ENCODE measurements around the gene SGSM2.

SGSM2 gene

DNA sequence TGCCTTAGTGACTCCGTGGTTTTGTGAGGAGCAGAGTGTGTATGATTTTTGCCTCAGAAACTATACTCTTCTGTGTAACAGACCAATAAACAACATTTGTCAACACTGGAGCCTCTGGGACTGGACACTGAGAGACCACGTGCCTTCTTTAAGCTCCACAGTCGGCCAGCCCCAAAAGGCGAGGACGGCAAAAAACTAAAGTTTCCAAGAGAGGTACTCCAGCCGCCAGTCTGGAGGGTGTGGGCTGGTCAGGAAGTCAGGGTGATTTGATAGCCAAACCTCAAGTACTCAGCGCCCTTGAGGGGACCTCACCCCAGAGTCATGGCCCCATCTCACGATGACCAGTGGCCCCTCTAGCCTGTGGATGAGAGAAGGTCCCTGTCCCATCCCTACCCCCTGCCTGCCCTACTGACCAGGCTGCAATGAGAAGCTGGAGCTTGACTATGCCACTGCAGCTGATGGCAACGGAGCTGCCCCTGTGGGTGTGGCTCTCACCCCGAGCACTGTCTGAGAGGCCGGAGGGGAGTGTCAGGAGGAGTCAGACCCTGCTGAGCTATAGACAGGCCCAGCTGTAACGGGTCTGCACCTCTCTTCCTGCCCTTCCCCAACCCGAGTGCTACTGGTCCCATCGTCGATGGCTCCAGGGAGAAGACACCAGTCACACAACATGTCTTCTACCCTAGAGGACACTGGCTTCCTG lies 43.8 kb downstream of the SGSM2 start:
- DNase-seq (ENCODE audit: low read depth in 1 of 2, low spot score in 1 of 2), result no peak
- Histone ChIP-seq H3K27ac (replicated peaks) (no peak overlapping the region), H3K27me3 (ENCODE audit: insufficient read depth, poor library complexity, severe bottlenecking) (no peaks in the 10 kb centered on the region), H3K4me3 (replicated peaks; ENCODE audit: insufficient read depth, low read length) (no peak overlapping the region)
- TF ChIP-seq CTCF (IDR thresholded peaks at IDR 0.05; ENCODE audit: insufficient read depth, low read length), result no peak

- no peak for DNase-seq (ENCODE audit: low read depth in 1 of 2, low spot score in 1 of 2)
- Histone ChIP-seq H3K27me3 (ENCODE audit: insufficient read depth, poor library complexity, severe bottlenecking) (no peaks in the 10 kb centered on the region), H3K27ac (replicated peaks) (no peak overlapping the region), H3K4me3 (replicated peaks; ENCODE audit: insufficient read depth, low read length) (no peak overlapping the region)
- TF ChIP-seq POLR2AphosphoS5 (IDR thresholded peaks at IDR 0.05; ENCODE audit: low read depth), result no peak
- TF ChIP-seq GABPA (IDR thresholded peaks at IDR 0.05; ENCODE audit: low read depth), result no peak
- no peak for TF ChIP-seq CTCF (IDR thresholded peaks at IDR 0.05; ENCODE audit: insufficient read depth, low read length)
- TF ChIP-seq SPI1 (IDR thresholded peaks at IDR 0.05; ENCODE audit: borderline replicate concordance, low read depth), result no peak
- TF ChIP-seq, protein P1, sequence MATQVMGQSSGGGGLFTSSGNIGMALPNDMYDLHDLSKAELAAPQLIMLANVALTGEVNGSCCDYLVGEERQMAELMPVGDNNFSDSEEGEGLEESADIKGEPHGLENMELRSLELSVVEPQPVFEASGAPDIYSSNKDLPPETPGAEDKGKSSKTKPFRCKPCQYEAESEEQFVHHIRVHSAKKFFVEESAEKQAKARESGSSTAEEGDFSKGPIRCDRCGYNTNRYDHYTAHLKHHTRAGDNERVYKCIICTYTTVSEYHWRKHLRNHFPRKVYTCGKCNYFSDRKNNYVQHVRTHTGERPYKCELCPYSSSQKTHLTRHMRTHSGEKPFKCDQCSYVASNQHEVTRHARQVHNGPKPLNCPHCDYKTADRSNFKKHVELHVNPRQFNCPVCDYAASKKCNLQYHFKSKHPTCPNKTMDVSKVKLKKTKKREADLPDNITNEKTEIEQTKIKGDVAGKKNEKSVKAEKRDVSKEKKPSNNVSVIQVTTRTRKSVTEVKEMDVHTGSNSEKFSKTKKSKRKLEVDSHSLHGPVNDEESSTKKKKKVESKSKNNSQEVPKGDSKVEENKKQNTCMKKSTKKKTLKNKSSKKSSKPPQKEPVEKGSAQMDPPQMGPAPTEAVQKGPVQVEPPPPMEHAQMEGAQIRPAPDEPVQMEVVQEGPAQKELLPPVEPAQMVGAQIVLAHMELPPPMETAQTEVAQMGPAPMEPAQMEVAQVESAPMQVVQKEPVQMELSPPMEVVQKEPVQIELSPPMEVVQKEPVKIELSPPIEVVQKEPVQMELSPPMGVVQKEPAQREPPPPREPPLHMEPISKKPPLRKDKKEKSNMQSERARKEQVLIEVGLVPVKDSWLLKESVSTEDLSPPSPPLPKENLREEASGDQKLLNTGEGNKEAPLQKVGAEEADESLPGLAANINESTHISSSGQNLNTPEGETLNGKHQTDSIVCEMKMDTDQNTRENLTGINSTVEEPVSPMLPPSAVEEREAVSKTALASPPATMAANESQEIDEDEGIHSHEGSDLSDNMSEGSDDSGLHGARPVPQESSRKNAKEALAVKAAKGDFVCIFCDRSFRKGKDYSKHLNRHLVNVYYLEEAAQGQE (IDR thresholded peaks at IDR 0.05; ENCODE audit: insufficient replicate concordance, low read depth), result no peak
Measured at GRCh38 chr17:2383628-2384167, 46.4 kb downstream of the SGSM2 start.

GRCh38 chr17:2384439-2385127 lies 47.3 kb downstream of the SGSM2 start:
- DNase-seq (ENCODE audit: low read depth in 1 of 2, low spot score in 1 of 2), result no peak
- Histone ChIP-seq H3K4me3 (replicated peaks; ENCODE audit: insufficient read depth, low read length) (no peak overlapping the region), H3K27ac (replicated peaks) (no peak overlapping the region), H3K27me3 (ENCODE audit: insufficient read depth, poor library complexity, severe bottlenecking) (no peaks in the 10 kb centered on the region)
- TF ChIP-seq POLR2AphosphoS5 (IDR thresholded peaks at IDR 0.05; ENCODE audit: low read depth), result no peak
- TF ChIP-seq, protein P1 (IDR thresholded peaks at IDR 0.05; ENCODE audit: insufficient replicate concordance, low read depth), result no peak
- no peak for TF ChIP-seq CTCF (IDR thresholded peaks at IDR 0.05; ENCODE audit: insufficient read depth, low read length)
- no peak for TF ChIP-seq GABPA (IDR thresholded peaks at IDR 0.05; ENCODE audit: low read depth)
